H1 (cell line): Measurements from ENCODE around the gene CHODL.

Experiments
- CEBPB ChIP-seq: IDR thresholded peaks from 2 replicates; pipeline ENCODE4 v1.6.1; 2012; ENCODE audit warnings: low read depth, low read length
- CHD1 ChIP-seq: IDR thresholded peaks from 2 replicates; pipeline ENCODE4 v1.6.1; 2012; ENCODE audit warnings: low read depth, low read length, improper control_type of control experiment
- EP300 ChIP-seq, 2 experiments: IDR thresholded peaks; 1 replicate in 1 of 2; 2 replicates in 1 of 2; pipeline ENCODE4 v1.6.1; 2011 to 2012; ENCODE audit warnings: low read depth in 2 of 2, low read length in 2 of 2, mild to moderate bottlenecking in 2 of 2, borderline replicate concordance in 1 of 2, inconsistent platforms in 1 of 2, moderate library complexity in 1 of 2
- GABPA ChIP-seq: IDR thresholded peaks from 2 replicates; pipeline ENCODE4 v1.6.1; 2011; ENCODE audit warnings: mild to moderate bottlenecking, low read length, moderate library complexity, borderline replicate concordance; ENCODE audit not compliant: insufficient read depth
- JUND ChIP-seq: IDR thresholded peaks from 2 replicates; pipeline ENCODE4 v1.6.1; 2011; ENCODE audit warnings: mild to moderate bottlenecking, improper control_type of control experiment, low read length
- MAFK ChIP-seq: IDR thresholded peaks from 2 replicates; pipeline ENCODE4 v1.6.1; 2012; ENCODE audit warnings: low read depth, mild to moderate bottlenecking, improper control_type of control experiment, low read length
- POLR2A ChIP-seq, 2 experiments: IDR thresholded peaks; 1 replicate in 1 of 2; 2 replicates in 1 of 2; pipeline ENCODE4 v1.6.1; 2011; ENCODE audit warnings: low read depth in 2 of 2, low read length in 2 of 2, mild to moderate bottlenecking in 2 of 2; ENCODE audit errors: control extremely low read depth in 1 of 2
- ZNF274 ChIP-seq: IDR thresholded peaks from 2 replicates; pipeline ENCODE4 v1.7.0; 2012; ENCODE audit warnings: low read length, borderline replicate concordance; ENCODE audit errors: extremely low read depth
- TF ChIP-seq, protein P1 (sequence below), 3 experiments: IDR thresholded peaks; 1 replicate in 2 of 3; 2 replicates in 1 of 3; pipeline versions ENCODE4 v1.5.1 to v1.6.1; 2011; ENCODE audit warnings: low read length in 3 of 3, mild to moderate bottlenecking in 3 of 3, inconsistent platforms in 2 of 3, low read depth in 1 of 3, moderate library complexity in 1 of 3; ENCODE audit not compliant: insufficient read depth in 1 of 3; ENCODE audit errors: control extremely low read depth in 1 of 3

DNA sequence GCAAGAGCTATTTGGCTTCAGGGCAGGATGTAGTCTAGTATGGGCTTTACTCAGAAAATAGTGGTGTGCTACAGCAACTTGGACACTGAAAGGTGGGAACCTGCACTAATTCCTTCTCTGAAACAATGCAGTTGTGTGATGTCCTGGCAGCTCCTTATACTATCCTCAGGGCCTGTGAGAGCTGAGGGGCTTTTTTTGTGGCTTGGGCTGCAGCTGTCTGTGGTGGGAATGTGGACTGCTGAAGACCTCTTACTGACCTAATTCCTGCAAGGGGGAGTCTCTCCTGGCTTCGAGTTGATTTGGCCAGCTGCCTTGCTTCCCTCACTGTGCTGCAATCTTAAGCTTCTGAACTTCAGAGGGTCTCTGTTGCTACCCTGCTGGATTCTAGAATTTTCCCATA lies 22.3 kb upstream of the CHODL start:
- TF ChIP-seq CEBPB (no peak), MAFK (no peak), GABPA (no peak), JUND (no peak), CHD1 (no peak), EP300 (IDR thresholded peaks at IDR 0.05; ENCODE audit: borderline replicate concordance in 1 of 2, low read depth in 2 of 2, low read length in 2 of 2) (no peak), ZNF274 (no peak), POLR2A (IDR thresholded peaks at IDR 0.05; ENCODE audit: control extremely low read depth in 1 of 2, low read depth in 2 of 2, low read length in 2 of 2) (no peak)
- TF ChIP-seq, protein P1, sequence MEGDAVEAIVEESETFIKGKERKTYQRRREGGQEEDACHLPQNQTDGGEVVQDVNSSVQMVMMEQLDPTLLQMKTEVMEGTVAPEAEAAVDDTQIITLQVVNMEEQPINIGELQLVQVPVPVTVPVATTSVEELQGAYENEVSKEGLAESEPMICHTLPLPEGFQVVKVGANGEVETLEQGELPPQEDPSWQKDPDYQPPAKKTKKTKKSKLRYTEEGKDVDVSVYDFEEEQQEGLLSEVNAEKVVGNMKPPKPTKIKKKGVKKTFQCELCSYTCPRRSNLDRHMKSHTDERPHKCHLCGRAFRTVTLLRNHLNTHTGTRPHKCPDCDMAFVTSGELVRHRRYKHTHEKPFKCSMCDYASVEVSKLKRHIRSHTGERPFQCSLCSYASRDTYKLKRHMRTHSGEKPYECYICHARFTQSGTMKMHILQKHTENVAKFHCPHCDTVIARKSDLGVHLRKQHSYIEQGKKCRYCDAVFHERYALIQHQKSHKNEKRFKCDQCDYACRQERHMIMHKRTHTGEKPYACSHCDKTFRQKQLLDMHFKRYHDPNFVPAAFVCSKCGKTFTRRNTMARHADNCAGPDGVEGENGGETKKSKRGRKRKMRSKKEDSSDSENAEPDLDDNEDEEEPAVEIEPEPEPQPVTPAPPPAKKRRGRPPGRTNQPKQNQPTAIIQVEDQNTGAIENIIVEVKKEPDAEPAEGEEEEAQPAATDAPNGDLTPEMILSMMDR (IDR thresholded peaks at IDR 0.05; ENCODE audit: control extremely low read depth in 1 of 3, insufficient read depth in 1 of 3, low read depth in 1 of 3, low read length in 3 of 3): no peak
